ENCODE results near the gene PHF5A.
"Not testable (repeated sequence)": the region's sequence is repeated elsewhere in the genome, so short reads cannot be mapped to it uniquely, and the experiment has no call there.

PHF5A gene

GRCh38 chr22:41442240-41442792 is 26.2 kb downstream of the PHF5A start:
- TF ChIP-seq CTCF (IDR thresholded peaks at IDR 0.05; ENCODE audit: insufficient read depth, low read depth, low read length, missing control alignments), result no peak
- no peak for DNase-seq (ENCODE audit: low read depth)
- no peak overlapping the region for H3K4me3 ChIP-seq (ENCODE audit: low read depth, low read length)

GRCh38 chr22:41440511-41440910 is 28.0 kb downstream of the PHF5A start:
- not testable (repeated sequence) for DNase-seq (ENCODE audit: low read depth); H3K4me3 ChIP-seq (ENCODE audit: low read depth, low read length)

GRCh38 chr22:41437198-41437597 is 31.3 kb downstream of the PHF5A start:
- DNase-seq (ENCODE audit: low read depth), result no peak
- no peak overlapping the region for H3K4me3 ChIP-seq (ENCODE audit: low read depth, low read length)
- TF ChIP-seq CTCF (IDR thresholded peaks at IDR 0.05; ENCODE audit: insufficient read depth, low read depth, low read length, missing control alignments), result no peak

- no peak for TF ChIP-seq CTCF (IDR thresholded peaks at IDR 0.05; ENCODE audit: insufficient read depth, low read depth, low read length, missing control alignments)
- no peak for DNase-seq (ENCODE audit: low read depth)
- no peak overlapping the region for H3K4me3 ChIP-seq (ENCODE audit: low read depth, low read length)
Observed at GRCh38 chr22:41436322-41437113, 32.0 kb downstream of the PHF5A start.

GRCh38 chr22:41435560-41435959 is 32.9 kb downstream of the PHF5A start:
- TF ChIP-seq CTCF (IDR thresholded peaks at IDR 0.05; ENCODE audit: insufficient read depth, low read depth, low read length, missing control alignments), result no peak
- H3K4me3 ChIP-seq (ENCODE audit: low read depth, low read length), result no peak overlapping the region
- no peak for DNase-seq (ENCODE audit: low read depth)

- not testable (repeated sequence) for DNase-seq (ENCODE audit: low read depth); H3K4me3 ChIP-seq (ENCODE audit: low read depth, low read length)
Observed at GRCh38 chr22:41434361-41435003, 34.0 kb downstream of the PHF5A start.

GRCh38 chr22:41433480-41433879 is 35.0 kb downstream of the PHF5A start:
- not testable (repeated sequence) for DNase-seq (ENCODE audit: low read depth); H3K4me3 ChIP-seq (ENCODE audit: low read depth, low read length)

GRCh38 chr22:41431656-41432055 is 36.8 kb downstream of the PHF5A start:
- no peak overlapping the region for H3K4me3 ChIP-seq (ENCODE audit: low read depth, low read length)
- TF ChIP-seq CTCF (IDR thresholded peaks at IDR 0.05; ENCODE audit: insufficient read depth, low read depth, low read length, missing control alignments), result no peak
- DNase-seq (ENCODE audit: low read depth), result no peak
